ENCODE results near the gene ABCC4.
"Not testable (repeated sequence)": the region's sequence is repeated elsewhere in the genome, so short reads cannot be mapped to it uniquely, and the experiment has no call there.

ABCC4 gene

GRCh38 chr13:95228130-95228529, 73.1 kb downstream of the ABCC4 start:
- no peak for DNase-seq

- DNase-seq: no peak
Observed at GRCh38 chr13:95226932-95227695, 74.1 kb downstream of the ABCC4 start.

GRCh38 chr13:95226476-95226875, 74.8 kb downstream of the ABCC4 start:
- DNase-seq: no peak

GRCh38 chr13:95226050-95226449, 75.2 kb downstream of the ABCC4 start:
- no peak for DNase-seq

GRCh38 chr13:95224064-95224463, 77.2 kb downstream of the ABCC4 start:
- no peak for DNase-seq

- no peak for DNase-seq
Observed at GRCh38 chr13:95222733-95223018, 78.6 kb downstream of the ABCC4 start.

GRCh38 chr13:95221971-95222732, 79.1 kb downstream of the ABCC4 start:
- no peak for DNase-seq

GRCh38 chr13:95220611-95221010, 80.6 kb downstream of the ABCC4 start:
- DNase-seq: no peak

- DNase-seq: no peak
Observed at GRCh38 chr13:95217920-95218830, 83.1 kb downstream of the ABCC4 start.

- DNase-seq: no peak
Observed at GRCh38 chr13:95216182-95216581, 85.1 kb downstream of the ABCC4 start.

- DNase-seq: no peak
Observed at GRCh38 chr13:95212983-95213850, 88.0 kb downstream of the ABCC4 start.

- no peak for DNase-seq
Observed at GRCh38 chr13:95209109-95209508, 92.1 kb downstream of the ABCC4 start.

- no peak for DNase-seq
Observed at GRCh38 chr13:95207769-95208366, 93.4 kb downstream of the ABCC4 start.

- no peak for DNase-seq
Observed at GRCh38 chr13:95206116-95206515, 95.1 kb downstream of the ABCC4 start.

GRCh38 chr13:95204231-95204765, 97.0 kb downstream of the ABCC4 start:
- DNase-seq: no peak

- no peak for DNase-seq
Observed at GRCh38 chr13:95201814-95202651, 99.2 kb downstream of the ABCC4 start.

- DNase-seq: not testable (repeated sequence)
Observed at GRCh38 chr13:95200386-95200957, 100.8 kb downstream of the ABCC4 start.

- no peak for DNase-seq
Observed at GRCh38 chr13:95199896-95200295, 101.4 kb downstream of the ABCC4 start.

- DNase-seq: not testable (repeated sequence)
Observed at GRCh38 chr13:95198606-95199005, 102.6 kb downstream of the ABCC4 start.

- DNase-seq: no peak
Observed at GRCh38 chr13:95197548-95197947, 103.7 kb downstream of the ABCC4 start.
